Measurements from ENCODE around the gene TTC34.

GRCh38 chr1:2587071-2587859 lies 214.2 kb downstream of the TTC34 start:
- TF ChIP-seq CTCF (IDR thresholded peaks at IDR 0.05) (no peak), POLR2A (IDR thresholded peaks at IDR 0.05) (no peak)
